Fibroblast of lung (primary cell): ENCODE results near the gene ZFYVE28. TPM values are rescaled to one million over a fixed set of nuclear protein-coding genes. Genes with fewer than 3 reads are reported as not detected.

ENCODE experiments used
- DNase-seq, 2 donors: peaks; one replicate each; pipeline versions ENCODE4 v3.0.0 to v3.0.0-alpha.2; 2010; ENCODE audit warnings: low read depth in 2 of 2
- H2AFZ ChIP-seq: 2 replicates; pipeline ENCODE4 v1.5.1; 2012; ENCODE audit warnings: low read length, control low read depth, inconsistent platforms
- H3K27ac ChIP-seq: 2 replicates; pipeline ENCODE4 v1.5.1; 2011; ENCODE audit warnings: low read length, control low read depth; ENCODE audit not compliant: insufficient read depth
- H3K27me3 ChIP-seq: 2 replicates; pipeline ENCODE4 v1.5.1; 2011; ENCODE audit warnings: mild to moderate bottlenecking, low read length; ENCODE audit not compliant: control insufficient read depth, insufficient read depth
- H3K36me3 ChIP-seq: 2 replicates; pipeline ENCODE4 v1.5.1; 2011; ENCODE audit warnings: low read length; ENCODE audit not compliant: control insufficient read depth, insufficient read depth
- H3K4me1 ChIP-seq: 2 replicates; pipeline ENCODE4 v1.5.1; 2011; ENCODE audit warnings: low read length; ENCODE audit not compliant: control insufficient read depth, insufficient read depth; ENCODE audit errors: extremely low read depth
- H3K4me2 ChIP-seq: 2 replicates; pipeline ENCODE4 v1.5.1; 2011; ENCODE audit warnings: low read length, control low read depth; ENCODE audit not compliant: insufficient read depth; ENCODE audit errors: extremely low read depth
- H3K4me3 ChIP-seq, 4 experiments: fragments of 200-600 bp in 1 of 4; sonication (generic) in 1 of 4; replicated peaks in 1 of 4; 2 replicates each; pipeline ENCODE4 v1.5.1; 2011 to 2016; ENCODE audit warnings: low read length in 4 of 4, low read depth in 3 of 4, mild to moderate bottlenecking in 3 of 4, control low read depth in 2 of 4, inconsistent platforms in 1 of 4, mixed read lengths in 1 of 4; ENCODE audit not compliant: insufficient read depth in 1 of 4; ENCODE audit errors: control extremely low read depth in 1 of 4
- H3K79me2 ChIP-seq: 2 replicates; pipeline ENCODE4 v1.5.1; 2012; ENCODE audit warnings: mild to moderate bottlenecking, low read length, inconsistent platforms; ENCODE audit not compliant: control insufficient read depth, insufficient read depth
- H3K9ac ChIP-seq: 2 replicates; pipeline ENCODE4 v1.5.1; 2011; ENCODE audit warnings: mild to moderate bottlenecking, low read length, control low read depth; ENCODE audit not compliant: insufficient read depth
- H3K9me3 ChIP-seq: 2 replicates; pipeline ENCODE4 v1.5.1; 2012; ENCODE audit warnings: low read depth, low read length; ENCODE audit not compliant: control insufficient read depth, insufficient read depth
- H4K20me1 ChIP-seq: 2 replicates; pipeline ENCODE4 v1.5.1; 2011; ENCODE audit warnings: low read length; ENCODE audit not compliant: control insufficient read depth, insufficient read depth; ENCODE audit errors: extremely low read depth
- CTCF ChIP-seq, 2 donors: IDR thresholded peaks in 1 of 2; conservative IDR thresholded peaks in 1 of 2; 1 replicate in 1 of 2; 2 replicates in 1 of 2; pipeline ENCODE4 v1.5.1; 2011 to 2012; ENCODE audit warnings: low read length in 2 of 2, control low read depth in 1 of 2, inconsistent platforms in 1 of 2, low read depth in 1 of 2, mild to moderate bottlenecking in 1 of 2
- EZH2 ChIP-seq: IDR thresholded peaks from 2 replicates; pipeline ENCODE4 v1.5.1; 2012; ENCODE audit warnings: low read length, control low read depth, mild to moderate bottlenecking; ENCODE audit errors: missing control alignments
- polyA plus RNA-seq, 2 donors: library from polyadenylated mRNA; depleted of rRNA in 1 of 2; stranded (reverse) in 1 of 2; unstranded in 1 of 2; fragments of >200 nt; gene quantifications; 2 replicates each; pipeline ENCODE4 v1.2.1, GENCODE V29; 2011 to 2012; ENCODE audit warnings: missing spikeins in 1 of 2
- total RNA-seq: library from RNA; depleted of rRNA; stranded (reverse); fragments of >200 nt; gene quantifications from 2 replicates; pipeline ENCODE4 v1.2.1, GENCODE V29; 2014

ZFYVE28 gene
- total and polyA plus RNA-seq, 2 donors (not counting 1 experiment from before 2014, with no cell fraction given), result 2.4 to 11.6 TPM

- peaks cover 12% of the 10 kb centered on the region for H3K79me2 ChIP-seq
- peak overlapping the region; percentile 64 for H2AFZ ChIP-seq
- peak overlapping the region; percentile 35 to 72 (median 59) for H3K4me3 ChIP-seq
- H3K9ac ChIP-seq, result peak overlapping the region; percentile 84
- H3K4me1 ChIP-seq, result peaks cover 14% of the 10 kb centered on the region
- no peaks in the 10 kb centered on the region for H3K9me3 ChIP-seq
- peak overlapping the region; percentile 88 for H3K27ac ChIP-seq
- H3K4me2 ChIP-seq, result peak overlapping the region; percentile 93
- TF ChIP-seq CTCF (conservative IDR thresholded peaks at IDR 0.05 in 1 of 2, IDR thresholded peaks at IDR 0.05 in 1 of 2; ENCODE audit: low read depth in 1 of 2, low read length in 2 of 2) (no peak), EZH2 (no peak)
- no peaks in the 10 kb centered on the region for H3K27me3 ChIP-seq
- H3K36me3 ChIP-seq, result peaks cover 2% of the 10 kb centered on the region
- no peaks in the 10 kb centered on the region for H4K20me1 ChIP-seq
- DNase-seq, result peak; percentile 100
Observed at GRCh38 chr4:2262145-2262943, 156.1 kb downstream of the ZFYVE28 start.

- Histone ChIP-seq H3K79me2 (peaks cover 12% of the 10 kb centered on the region), H3K4me1 (peaks cover 14% of the 10 kb centered on the region), H3K9ac (peak within 1 kb of the TSS; percentile 87), H3K4me3 (peak within 1 kb of the TSS; percentile 53 to 92 (median 84)), H2AFZ (peak within 1 kb of the TSS; percentile 64), H3K27ac (peak within 1 kb of the TSS; percentile 88), H4K20me1 (no peaks in the 10 kb centered on the region), H3K36me3 (peaks cover 2% of the 10 kb centered on the region), H3K27me3 (no peaks in the 10 kb centered on the region), H3K9me3 (no peaks in the 10 kb centered on the region), H3K4me2 (peak within 1 kb of the TSS; percentile 93)
- TF ChIP-seq EZH2, result no peak
- TF ChIP-seq CTCF (conservative IDR thresholded peaks at IDR 0.05 in 1 of 2, IDR thresholded peaks at IDR 0.05 in 1 of 2; ENCODE audit: low read depth in 1 of 2, low read length in 2 of 2), result no peak
- no peak for DNase-seq
Observed at GRCh38 chr4:2261853-2262144, 156.6 kb downstream of the ZFYVE28 start, which contains the start of gene MXD4. TSS of gene MXD4 (minus strand) at chr4:2262109. CDS start at chr4:2261980, 129 bp downstream.

GRCh38 chr4:2261110-2261852, 157.2 kb downstream of the ZFYVE28 start:
- Histone ChIP-seq H4K20me1 (no peaks in the 10 kb centered on the region), H3K36me3 (peaks cover 2% of the 10 kb centered on the region), H3K9me3 (no peaks in the 10 kb centered on the region), H3K4me1 (peaks cover 17% of the 10 kb centered on the region), H3K27ac (peak overlapping the region; percentile 71), H3K4me2 (peak overlapping the region; percentile 74), H3K27me3 (no peaks in the 10 kb centered on the region), H3K4me3 (peak overlapping the region; percentile 53 to 92 (median 84)), H3K79me2 (peaks cover 12% of the 10 kb centered on the region), H2AFZ (no peak overlapping the region), H3K9ac (peak overlapping the region; percentile 87)
- TF ChIP-seq CTCF (conservative IDR thresholded peaks at IDR 0.05 in 1 of 2, IDR thresholded peaks at IDR 0.05 in 1 of 2; ENCODE audit: low read depth in 1 of 2, low read length in 2 of 2) (no peak), EZH2 (no peak)
- peak; percentile 33 to 49 for DNase-seq
